K562 (cell line): Measurements from ENCODE around the gene GPR27. TPM values are rescaled to one million over a fixed set of nuclear protein-coding genes. Genes with fewer than 3 reads are reported as not detected.

Experiments
- ATAC-seq: fragments of 200-7000 bp; cut with Tn5 transposase; 3 replicates; pipeline ENCODE4 v1.9.1; 2020; ENCODE audit warnings: moderate library complexity
- BruUV-seq: library from RNA; stranded (reverse); fragments of 400-500 nt; replicated peaks from 2 replicates; lab custom pipeline; 2021; lab: Mats Ljungman, UMichigan
- CTCF ChIA-PET: fragments of 300-600 bp; formaldehyde crosslinking; extraction: SDS; loops from one replicate; lab custom pipeline; 2021; ENCODE audit warnings: low intra/inter-chr PET ratio; lab: Yijun Ruan, JAX
- POLR2A ChIA-PET: fragments of 300-600, 350-650 bp; sonication (Branson Sonifier 250); formaldehyde crosslinking; extraction: SDS; loops from one replicate; lab custom pipeline; 2021; ENCODE audit warnings: antibody characterized with exemption, inconsistent platforms; lab: Yijun Ruan, JAX
- DNase-seq, 4 experiments: peaks; one replicate each; pipeline versions ENCODE4 v3.0.0 to v3.0.0-alpha.2; 2011 to 2018; ENCODE audit warnings: low spot score in 3 of 4, mixed read lengths in 3 of 4; ENCODE audit errors: extremely low read depth in 1 of 4
- FAIRE-seq: peaks from 2 replicates; lab custom pipeline; 2011; peaks lifted over from hg19 to GRCh38; lab: Jason Lieb, UNC
- H2AFZ ChIP-seq: 2 replicates; pipeline ENCODE4 v1.6.0; 2011; ENCODE audit warnings: low read depth, low read length, control low read depth, inconsistent platforms
- H3K27ac ChIP-seq: fragments of 200-600 bp; 3 replicates; pipeline ENCODE4 v1.8.0; 2011; ENCODE audit warnings: low read depth, mild to moderate bottlenecking, control low read depth, inconsistent platforms, low read length, moderate library complexity, mixed read lengths; ENCODE audit errors: extremely low read depth
- H3K27me3 ChIP-seq, 2 experiments: fragments of 300-600 bp in 1 of 2; 2 replicates in 1 of 2; 3 replicates in 1 of 2; pipeline versions ENCODE4 v1.6.0 to v1.8.0; 2011; ENCODE audit warnings: inconsistent platforms in 2 of 2, low read length in 2 of 2, mild to moderate bottlenecking in 1 of 2, mixed read lengths in 1 of 2, moderate library complexity in 1 of 2; ENCODE audit not compliant: control insufficient read depth in 2 of 2, insufficient read depth in 2 of 2
- H3K36me3 ChIP-seq: fragments of 300-600 bp; 3 replicates; pipeline ENCODE4 v1.8.0; 2011; ENCODE audit warnings: mild to moderate bottlenecking, low read length, inconsistent platforms; ENCODE audit not compliant: control insufficient read depth, insufficient read depth
- H3K4me1 ChIP-seq, 2 experiments: fragments of 200-600 bp in 1 of 2; replicated peaks in 1 of 2; 2 replicates in 1 of 2; 3 replicates in 1 of 2; pipeline versions ENCODE4 v1.5.1 to v1.8.0; 2011; ENCODE audit warnings: inconsistent platforms in 2 of 2, low read length in 2 of 2, mild to moderate bottlenecking in 1 of 2, mixed read lengths in 1 of 2, moderate library complexity in 1 of 2; ENCODE audit not compliant: control insufficient read depth in 2 of 2, insufficient read depth in 2 of 2
- H3K4me2 ChIP-seq: 2 replicates; pipeline ENCODE4 v1.6.1; 2011; ENCODE audit warnings: low read length, control low read depth, inconsistent platforms, mixed read lengths; ENCODE audit not compliant: insufficient read depth
- H3K4me3 ChIP-seq: fragments of 200-600 bp; sonication (generic), shearing (Covaris generic); 2 replicates; pipeline ENCODE4 v1.5.1; 2016; ENCODE audit warnings: control low read depth, inconsistent platforms
- H3K79me2 ChIP-seq: fragments of 200-600 bp; 3 replicates; pipeline ENCODE4 v1.8.0; 2011; ENCODE audit warnings: low read length, inconsistent platforms; ENCODE audit not compliant: control insufficient read depth, insufficient read depth
- H3K9ac ChIP-seq, 2 experiments: 2 replicates each; pipeline versions ENCODE4 v1.6.0 to v1.6.1; 2011; ENCODE audit warnings: low read depth in 2 of 2, low read length in 2 of 2, control low read depth in 1 of 2, inconsistent platforms in 1 of 2, mild to moderate bottlenecking in 1 of 2, mixed read lengths in 1 of 2; ENCODE audit not compliant: insufficient read depth in 1 of 2
- H3K9me1 ChIP-seq: one replicate; pipeline ENCODE4 v1.6.0; 2011; ENCODE audit warnings: inconsistent platforms, mild to moderate bottlenecking, low read length, moderate library complexity; ENCODE audit not compliant: control insufficient read depth, insufficient read depth
- H3K9me3 ChIP-seq: replicated peaks from 2 replicates; pipeline ENCODE4 v1.5.1; 2011; ENCODE audit warnings: low read depth, low read length, inconsistent platforms; ENCODE audit not compliant: control insufficient read depth, insufficient read depth
- H4K20me1 ChIP-seq: replicated peaks from 2 replicates; pipeline ENCODE4 v1.6.1; 2011; ENCODE audit warnings: low read length, inconsistent platforms, mixed read lengths; ENCODE audit not compliant: control insufficient read depth, insufficient read depth
- E2F1 ChIP-seq: sonication (generic); formaldehyde crosslinking; IDR thresholded peaks from 2 replicates; pipeline ENCODE4 v1.8.1; 2023; ENCODE audit warnings: mild to moderate bottlenecking, missing genetic modification reagents, moderate library complexity
- ELF4 ChIP-seq: fragments of 450-650 bp; formaldehyde crosslinking; IDR thresholded peaks from 2 replicates; pipeline ENCODE4 v1.4.0; 2022; ENCODE audit warnings: missing genetic modification characterization
- ESRRB ChIP-seq: fragments of 250-450 bp; sonication (Bioruptor Pico); IDR thresholded peaks from 2 replicates; pipeline ENCODE4 v1.5.0; 2020; ENCODE audit warnings: mild to moderate bottlenecking, moderate library complexity, borderline replicate concordance
- KAT7 ChIP-seq: sonication (generic); formaldehyde crosslinking; IDR thresholded peaks from 2 replicates; pipeline ENCODE4 v1.8.0; 2022; ENCODE audit warnings: missing genetic modification reagents, mild to moderate bottlenecking, borderline replicate concordance
- L3MBTL2 ChIP-seq: fragments of 450-650 bp; IDR thresholded peaks from 2 replicates; pipeline ENCODE4 v1.6.1; 2016; ENCODE audit warnings: mild to moderate bottlenecking, moderate library complexity
- MBD2 ChIP-seq: sonication (generic); IDR thresholded peaks from 2 replicates; pipeline ENCODE4 v1.6.1; 2016; ENCODE audit warnings: low read depth, borderline replicate concordance
- MTF1 ChIP-seq: fragments of 250-450 bp; sonication (Bioruptor Pico); IDR thresholded peaks from 2 replicates; pipeline ENCODE4 v1.9.0; 2021; ENCODE audit warnings: moderate library complexity, mild to moderate bottlenecking, inconsistent platforms, borderline replicate concordance
- MYNN ChIP-seq, 2 experiments: sonication (generic); formaldehyde crosslinking in 1 of 2; IDR thresholded peaks; 2 replicates each; pipeline versions ENCODE4 v1.5.0 to v1.6.1; 2016 to 2020; ENCODE audit warnings: antibody characterized with exemption in 1 of 2, missing genetic modification reagents in 1 of 2
- SUPT5H ChIP-seq: fragments of 450-650 bp; IDR thresholded peaks from 2 replicates; pipeline ENCODE4 v1.6.1; 2016
- THRAP3 ChIP-seq: fragments of 450-650 bp; IDR thresholded peaks from 2 replicates; pipeline ENCODE4 v1.6.1; 2016; ENCODE audit warnings: mild to moderate bottlenecking, inconsistent platforms, borderline replicate concordance
- ZNF146 ChIP-seq: IDR thresholded peaks from one replicate; pipeline ENCODE4 v1.6.1; 2018; ENCODE audit warnings: missing compliant biosample characterization; ENCODE audit not compliant: unreplicated experiment
- ZNF217 ChIP-seq: sonication (generic); formaldehyde crosslinking; IDR thresholded peaks from 2 replicates; pipeline ENCODE4 v1.8.0; 2022; ENCODE audit warnings: mild to moderate bottlenecking, missing genetic modification reagents
- WGBS: fragments of 100-300 bp; shearing (Covaris generic); methylation state at CpG from one replicate; pipeline ENCODE4 v1.1.6; 2016; ENCODE audit warnings: low coverage, mixed read lengths; ENCODE audit not compliant: insufficient coverage; ENCODE audit errors: missing lambda C conversion rate; 5-methylcytosine and 5-hydroxymethylcytosine counted together
- in situ Hi-C: fragments of 300-500 bp; cut with MboI; formaldehyde crosslinking; loops from 4 replicates; pipeline ENCODE4 v1.15.0; 2018; ENCODE audit warnings: inconsistent platforms, mixed read lengths
- intact Hi-C: fragments of 100-400 bp; cut with micrococcal nuclease; formaldehyde crosslinking; loops from 2 replicates; pipeline ENCODE4 v1.14.2; 2022
- polyA plus RNA-seq, 8 experiments: library from polyadenylated mRNA; depleted of rRNA in 4 of 8; stranded (reverse) in 5 of 8; unstranded in 3 of 8; fragments of >200 nt; fragmentation: Nextera tagmentation in 2 of 8; fragmentation: Illumina TruSeq in 1 of 8; extraction: Ambion mirVana in 2 of 8; extraction: Trizol in 1 of 8; gene quantifications; 2 replicates each; pipeline versions ENCODE4 v1.2.1 to v1.2.3, GENCODE V29; 2011 to 2014; ENCODE audit warnings: inconsistent platforms in 1 of 8, missing spikeins in 1 of 8
- total RNA-seq, 7 experiments: library from RNA; depleted of rRNA in 6 of 7; stranded (reverse); fragments of >200 nt in 6 of 7; fragmentation: Illumina TruSeq in 2 of 7; extraction: Trizol in 2 of 7; gene quantifications; 2 replicates each; pipeline versions ENCODE4 v1.2.1 to v1.2.3, GENCODE V29; 2011 to 2021; ENCODE audit warnings: low replicate concordance in 1 of 7
- TF ChIP-seq, protein P1 (sequence below): fragments of 250-450 bp; sonication (Bioruptor Pico); IDR thresholded peaks from 2 replicates; pipeline ENCODE4 v1.4.0; 2020

Gene GPR27
- total and polyA plus RNA-seq, 9 of the 15 experiments (the other 6 are each of a cell fraction or from before 2014, with no cell fraction given): not detected

DNA sequence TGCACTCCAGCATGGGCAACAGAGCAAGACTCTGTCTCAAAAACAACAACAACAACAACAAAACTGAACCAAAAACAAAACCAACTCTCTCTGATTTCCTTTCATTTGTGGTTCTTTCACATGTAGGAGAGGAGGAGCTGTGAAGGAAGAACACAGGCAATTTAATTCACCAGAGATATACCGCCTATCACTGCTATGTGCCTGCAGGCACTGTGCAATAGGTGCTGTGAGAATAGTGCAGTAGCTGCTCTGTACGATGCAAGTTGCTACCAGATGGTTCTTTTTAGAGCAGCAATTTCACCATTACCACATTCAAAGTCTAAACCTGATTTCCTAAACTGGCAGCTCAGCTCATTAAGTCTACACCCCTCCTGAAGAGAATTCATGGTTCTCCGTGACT, 42.6 kb downstream of the GPR27 start:
- FAIRE-seq: no peak
- ATAC-seq: no peak
- no peak overlapping the region for H3K27ac ChIP-seq
- H3K9me3 ChIP-seq: no peaks in the 10 kb centered on the region
- CTCF ChIA-PET: no interaction called here
- TF ChIP-seq THRAP3: no peak
- no peak for TF ChIP-seq ESRRB (CRISPR knock-in tag)
- TF ChIP-seq ZNF217 (CRISPR knock-in tag): no peak
- TF ChIP-seq MBD2: no peak
- TF ChIP-seq KAT7 (CRISPR knock-in tag): no peak
- no peak for TF ChIP-seq SUPT5H
- no peak for TF ChIP-seq MYNN (IDR thresholded peaks at IDR 0.05)
- no peak for TF ChIP-seq MYNN (CRISPR knock-in tag; IDR thresholded peaks at IDR 0.05)
- TF ChIP-seq E2F1 (CRISPR knock-in tag): no peak
- TF ChIP-seq ZNF146: no peak
- TF ChIP-seq ELF4 (CRISPR knock-in tag): no peak
- TF ChIP-seq, protein P1, sequence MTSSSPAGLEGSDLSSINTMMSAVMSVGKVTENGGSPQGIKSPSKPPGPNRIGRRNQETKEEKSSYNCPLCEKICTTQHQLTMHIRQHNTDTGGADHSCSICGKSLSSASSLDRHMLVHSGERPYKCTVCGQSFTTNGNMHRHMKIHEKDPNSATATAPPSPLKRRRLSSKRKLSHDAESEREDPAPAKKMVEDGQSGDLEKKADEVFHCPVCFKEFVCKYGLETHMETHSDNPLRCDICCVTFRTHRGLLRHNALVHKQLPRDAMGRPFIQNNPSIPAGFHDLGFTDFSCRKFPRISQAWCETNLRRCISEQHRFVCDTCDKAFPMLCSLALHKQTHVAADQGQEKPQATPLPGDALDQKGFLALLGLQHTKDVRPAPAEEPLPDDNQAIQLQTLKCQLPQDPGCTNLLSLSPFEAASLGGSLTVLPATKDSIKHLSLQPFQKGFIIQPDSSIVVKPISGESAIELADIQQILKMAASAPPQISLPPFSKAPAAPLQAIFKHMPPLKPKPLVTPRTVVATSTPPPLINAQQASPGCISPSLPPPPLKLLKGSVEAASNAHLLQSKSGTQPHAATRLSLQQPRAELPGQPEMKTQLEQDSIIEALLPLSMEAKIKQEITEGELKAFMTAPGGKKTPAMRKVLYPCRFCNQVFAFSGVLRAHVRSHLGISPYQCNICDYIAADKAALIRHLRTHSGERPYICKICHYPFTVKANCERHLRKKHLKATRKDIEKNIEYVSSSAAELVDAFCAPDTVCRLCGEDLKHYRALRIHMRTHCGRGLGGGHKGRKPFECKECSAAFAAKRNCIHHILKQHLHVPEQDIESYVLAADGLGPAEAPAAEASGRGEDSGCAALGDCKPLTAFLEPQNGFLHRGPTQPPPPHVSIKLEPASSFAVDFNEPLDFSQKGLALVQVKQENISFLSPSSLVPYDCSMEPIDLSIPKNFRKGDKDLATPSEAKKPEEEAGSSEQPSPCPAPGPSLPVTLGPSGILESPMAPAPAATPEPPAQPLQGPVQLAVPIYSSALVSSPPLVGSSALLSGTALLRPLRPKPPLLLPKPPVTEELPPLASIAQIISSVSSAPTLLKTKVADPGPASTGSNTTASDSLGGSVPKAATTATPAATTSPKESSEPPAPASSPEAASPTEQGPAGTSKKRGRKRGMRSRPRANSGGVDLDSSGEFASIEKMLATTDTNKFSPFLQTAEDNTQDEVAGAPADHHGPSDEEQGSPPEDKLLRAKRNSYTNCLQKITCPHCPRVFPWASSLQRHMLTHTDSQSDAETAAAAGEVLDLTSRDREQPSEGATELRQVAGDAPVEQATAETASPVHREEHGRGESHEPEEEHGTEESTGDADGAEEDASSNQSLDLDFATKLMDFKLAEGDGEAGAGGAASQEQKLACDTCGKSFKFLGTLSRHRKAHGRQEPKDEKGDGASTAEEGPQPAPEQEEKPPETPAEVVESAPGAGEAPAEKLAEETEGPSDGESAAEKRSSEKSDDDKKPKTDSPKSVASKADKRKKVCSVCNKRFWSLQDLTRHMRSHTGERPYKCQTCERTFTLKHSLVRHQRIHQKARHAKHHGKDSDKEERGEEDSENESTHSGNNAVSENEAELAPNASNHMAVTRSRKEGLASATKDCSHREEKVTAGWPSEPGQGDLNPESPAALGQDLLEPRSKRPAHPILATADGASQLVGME (CRISPR knock-in tag): no peak
- no peak for TF ChIP-seq L3MBTL2
- TF ChIP-seq MTF1: no peak
- 14% methylated on average over 3 of the region's 3 CpGs for WGBS
- peaks cover 0 to 12% of the 10 kb centered on the region in 2 experiments; a peak in 2 of 5 replicates for H3K27me3 ChIP-seq
- no peaks in the 10 kb centered on the region; a peak in 1 of 5 replicates for H3K4me1 ChIP-seq
- H3K79me2 ChIP-seq: no peaks in the 10 kb centered on the region
- intact Hi-C loops: no loop called here
- no peak overlapping the region for H3K4me3 ChIP-seq
- DNase-seq: no peak
- H3K4me2 ChIP-seq: no peak overlapping the region
- H2AFZ ChIP-seq: no peak overlapping the region
- no TSS peak for BruUV-seq
- H3K9ac ChIP-seq: no peak overlapping the region
- no peaks in the 10 kb centered on the region for H4K20me1 ChIP-seq
- POLR2A ChIA-PET: no interaction called here
- no peaks in the 10 kb centered on the region for H3K36me3 ChIP-seq
- in situ Hi-C loops: no loop called here
- no peaks in the 10 kb centered on the region for H3K9me1 ChIP-seq
